M059J (cell line): Measurements from ENCODE around the gene XRCC3. TPM values are rescaled to one million over a fixed set of nuclear protein-coding genes. Genes with fewer than 3 reads are reported as not detected.

Experiments used
- DNase-seq: peaks from one replicate; pipeline ENCODE4 v3.0.0-alpha.2; 2012; ENCODE audit warnings: low read depth
- total RNA-seq: library from RNA; depleted of rRNA; stranded (reverse); fragments of >200 nt; shearing (Covaris generic); gene quantifications from 2 replicates; pipeline ENCODE4 v1.2.3, GENCODE V29; 2014

Gene XRCC3
- total RNA-seq, 1 experiment from 2014 or later = 28.2 TPM

DNA sequence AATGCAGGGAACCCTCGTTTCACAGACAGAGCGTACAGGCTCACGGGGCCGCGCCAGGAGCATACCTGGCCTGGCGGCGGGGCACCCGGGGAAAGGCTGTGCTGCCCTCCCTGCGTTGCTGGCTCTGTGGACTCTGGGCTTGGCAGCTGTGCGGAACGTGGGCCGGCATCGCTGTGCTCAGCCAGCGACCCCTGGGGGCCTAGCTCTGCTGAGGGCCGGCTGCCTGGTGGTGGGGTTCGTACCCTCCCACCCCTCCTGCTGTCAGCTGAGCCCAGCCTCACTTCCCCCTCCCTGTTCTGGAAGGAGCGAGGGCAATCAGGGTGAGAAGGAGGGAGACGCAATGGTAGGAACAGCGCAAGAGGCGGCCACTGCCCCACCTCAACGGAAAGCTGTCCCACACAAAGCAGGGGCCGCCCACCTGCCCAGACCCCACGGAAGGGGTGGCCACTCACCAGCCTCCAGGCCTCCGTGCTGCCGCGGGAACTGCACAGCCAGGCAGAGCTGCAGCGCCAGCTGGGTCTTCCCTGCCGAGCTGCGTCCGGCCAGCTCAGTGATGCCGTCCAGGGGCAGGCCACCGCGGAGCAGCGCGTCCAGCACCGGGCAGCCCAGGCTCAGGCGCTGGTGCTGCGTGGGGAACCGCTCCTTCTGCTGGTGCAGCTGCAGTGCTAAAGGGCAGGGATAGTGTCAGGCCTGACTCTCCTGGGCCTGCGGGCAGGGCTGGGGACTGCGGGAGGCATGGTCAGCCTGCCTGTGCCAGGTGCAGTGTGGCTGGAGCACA is 8.5 kb downstream of the XRCC3 start:
- no peak for DNase-seq

DNA sequence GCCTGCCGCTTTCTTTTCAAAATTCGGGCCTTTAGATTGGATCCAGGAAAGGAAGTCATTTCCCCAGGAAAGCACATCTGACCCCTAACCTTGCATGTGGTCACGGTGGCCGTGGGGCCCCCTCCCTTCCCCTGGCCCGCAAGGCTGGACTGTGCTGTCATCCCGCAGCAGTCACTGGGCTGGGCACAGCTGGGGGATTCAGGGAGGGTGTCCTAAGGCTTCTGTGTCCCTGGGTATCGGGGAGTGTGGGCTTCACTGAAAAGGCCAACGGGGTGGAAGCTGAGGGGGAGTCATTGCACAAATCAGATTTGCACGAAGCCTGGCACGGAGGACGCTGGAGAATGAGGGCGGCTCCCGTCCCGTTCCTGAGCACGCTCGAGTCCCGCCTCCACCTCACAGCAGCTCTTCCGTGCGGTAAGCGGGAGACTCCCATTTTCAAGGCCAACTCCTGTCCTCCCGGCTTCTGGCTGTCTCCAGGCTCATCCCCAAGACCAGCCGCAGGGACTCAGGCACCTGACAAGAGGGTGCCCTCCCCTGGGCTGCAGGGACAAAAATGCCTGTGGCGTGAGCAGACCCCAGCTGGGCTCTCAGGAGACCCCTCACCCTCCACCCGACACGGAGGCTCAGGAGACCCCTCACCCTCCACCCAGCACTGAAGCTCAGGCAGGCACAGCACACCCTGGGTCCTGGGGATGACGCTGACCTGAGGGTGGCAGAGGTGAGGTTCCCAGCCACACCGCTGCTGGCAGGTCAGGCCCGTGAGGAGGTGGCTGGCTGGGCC is 9.6 kb downstream of the XRCC3 start:
- no peak for DNase-seq

DNA sequence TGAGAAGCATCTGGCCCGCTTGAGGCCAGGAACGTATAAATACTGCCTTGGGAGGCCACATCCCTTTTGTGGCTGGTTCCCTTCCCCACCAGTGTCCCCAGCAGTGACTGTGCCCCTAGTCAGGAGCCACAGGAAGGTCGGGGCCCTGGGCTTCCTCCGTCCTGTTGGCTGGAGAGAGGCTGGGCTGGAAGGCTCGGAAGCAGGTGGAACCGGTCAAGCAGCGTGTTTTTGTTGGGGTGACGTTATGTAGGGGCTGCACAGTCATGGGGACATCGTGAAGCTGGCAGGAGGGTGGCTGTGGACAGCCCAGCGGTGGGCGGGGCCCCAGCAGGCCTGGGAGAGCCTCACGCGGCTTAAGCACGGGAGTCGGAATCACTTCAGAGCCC is 10.1 kb downstream of the XRCC3 start:
- DNase-seq = no peak

DNA sequence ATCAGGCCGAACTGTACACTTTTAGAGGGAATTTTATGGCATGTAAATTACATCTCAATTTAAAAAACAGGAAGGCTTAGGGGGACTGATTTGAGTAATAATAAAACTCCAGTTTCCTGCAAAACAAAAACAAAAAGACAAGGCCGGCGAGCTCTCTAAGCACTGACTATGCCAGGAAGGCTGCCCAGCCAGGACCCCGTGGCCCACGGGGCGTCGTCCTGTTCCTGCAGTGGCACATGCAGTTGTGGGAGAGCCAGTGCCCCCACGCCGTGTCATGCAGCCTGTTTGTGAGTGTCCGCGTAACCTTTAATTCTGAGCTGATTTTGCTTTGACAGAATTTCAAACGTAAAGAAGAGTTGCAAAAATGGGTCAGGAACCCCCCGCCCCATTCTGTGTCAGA is 10.5 kb downstream of the XRCC3 start:
- DNase-seq = no peak

DNA sequence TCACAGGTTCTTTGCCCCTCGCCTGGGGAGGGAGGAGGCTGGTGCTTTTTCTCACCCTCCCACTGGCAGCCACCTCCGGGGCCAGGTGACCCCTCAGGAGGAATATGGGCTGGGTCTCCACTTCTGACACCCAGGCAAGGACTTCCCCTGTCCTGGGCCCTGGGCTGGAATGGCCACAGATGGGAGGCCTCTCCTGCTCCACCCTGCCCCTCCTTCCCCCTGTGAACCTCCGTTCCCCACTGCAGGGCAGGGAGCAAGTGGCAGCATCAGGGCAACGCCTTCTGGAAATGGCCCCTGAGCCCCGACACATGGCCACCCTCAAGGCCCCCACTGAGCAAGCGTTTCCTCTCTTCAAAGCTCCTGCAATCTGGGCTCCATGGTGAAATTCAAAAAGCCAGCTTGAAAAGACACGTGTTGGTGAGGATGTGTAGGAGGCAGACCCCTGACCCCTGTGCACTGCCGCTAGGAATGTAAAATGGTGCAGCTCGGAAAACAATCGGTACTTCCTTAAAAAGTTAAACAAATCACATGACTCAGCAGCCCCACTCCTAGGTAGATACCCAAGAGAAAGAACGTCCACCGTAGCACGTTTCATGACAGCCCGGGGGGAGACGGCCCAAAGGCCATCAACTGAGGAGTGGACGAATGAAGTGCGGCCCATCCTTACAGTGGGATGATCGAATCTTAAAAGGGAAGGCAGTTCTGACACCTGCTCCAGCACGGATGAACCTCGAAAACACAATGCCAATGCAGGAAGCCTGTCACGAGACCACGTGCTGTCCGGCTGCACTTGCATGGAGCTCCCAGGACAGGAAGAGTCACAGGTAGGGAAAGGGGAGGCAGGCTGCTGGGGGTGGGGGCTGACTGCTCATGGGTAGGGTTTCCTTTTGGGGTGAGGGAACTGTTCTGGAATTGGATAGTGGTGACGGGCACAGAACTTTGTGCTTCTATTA is 11.5 kb downstream of the XRCC3 start:
- DNase-seq = no peak

DNA sequence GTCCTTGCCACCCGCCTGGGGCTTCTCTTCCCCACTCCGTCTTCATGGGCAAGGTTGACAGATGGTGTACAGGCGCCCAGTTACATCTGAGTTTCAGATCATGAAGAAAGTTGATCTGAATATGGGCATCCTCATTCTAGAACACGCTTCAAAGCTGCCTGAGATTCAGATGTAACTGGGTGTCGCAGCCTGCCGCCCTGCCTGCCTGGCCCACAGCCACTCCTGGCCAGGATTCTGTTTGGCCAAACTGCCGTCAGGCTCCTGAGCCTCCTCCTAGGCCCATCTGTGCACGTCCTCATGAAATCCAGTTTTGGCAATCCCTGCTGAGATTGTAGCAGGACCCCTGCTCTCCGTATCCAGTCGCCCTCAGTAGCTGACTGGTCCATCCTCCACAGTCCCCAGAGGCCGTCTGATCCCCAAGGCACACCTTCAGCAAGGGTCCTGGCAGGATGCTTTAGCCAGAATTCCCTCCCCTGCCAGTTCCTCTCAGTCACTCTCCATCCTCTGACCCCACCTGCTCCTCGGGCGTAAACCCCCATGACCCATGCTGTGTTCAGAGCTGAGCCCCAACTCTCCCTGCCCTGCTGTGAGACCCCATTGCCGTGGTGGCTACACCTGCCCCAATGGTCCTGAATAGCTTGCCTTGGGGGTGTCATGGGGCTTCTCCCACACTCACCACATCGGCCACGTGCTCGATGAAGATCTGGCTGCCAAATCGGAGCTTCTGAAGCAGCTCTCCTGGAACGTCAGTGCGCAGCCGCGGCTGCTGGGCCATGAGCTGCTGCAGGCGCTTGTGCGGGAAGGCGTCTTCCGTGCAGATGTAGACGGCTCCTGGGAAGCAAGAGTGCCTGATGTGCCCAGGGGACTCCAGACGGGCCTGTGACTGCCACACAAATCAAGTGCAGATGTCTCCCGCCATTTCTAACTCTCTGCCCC is 12.5 kb downstream of the XRCC3 start:
- no peak for DNase-seq

DNA sequence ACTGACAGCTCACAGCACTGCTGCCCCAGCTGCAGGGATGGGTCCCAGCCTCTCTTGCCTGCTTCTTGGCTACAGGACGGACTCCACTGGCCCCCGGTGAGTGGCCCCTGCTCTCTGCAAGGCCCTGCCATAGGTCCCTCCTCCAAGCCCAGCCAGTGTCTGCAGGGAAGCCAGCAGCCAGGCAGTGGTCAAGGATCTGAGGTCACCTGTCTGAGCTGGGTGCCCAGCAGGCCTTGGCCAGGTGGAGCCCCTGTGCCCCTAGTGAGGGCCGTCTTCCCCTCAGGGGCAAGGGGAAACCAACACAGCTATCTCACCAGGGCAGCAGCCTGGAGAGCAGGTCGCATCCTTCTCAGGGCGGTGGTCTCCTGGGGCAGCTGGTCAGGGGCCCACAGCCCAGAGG is 13.2 kb downstream of the XRCC3 start:
- no peak for DNase-seq

DNA sequence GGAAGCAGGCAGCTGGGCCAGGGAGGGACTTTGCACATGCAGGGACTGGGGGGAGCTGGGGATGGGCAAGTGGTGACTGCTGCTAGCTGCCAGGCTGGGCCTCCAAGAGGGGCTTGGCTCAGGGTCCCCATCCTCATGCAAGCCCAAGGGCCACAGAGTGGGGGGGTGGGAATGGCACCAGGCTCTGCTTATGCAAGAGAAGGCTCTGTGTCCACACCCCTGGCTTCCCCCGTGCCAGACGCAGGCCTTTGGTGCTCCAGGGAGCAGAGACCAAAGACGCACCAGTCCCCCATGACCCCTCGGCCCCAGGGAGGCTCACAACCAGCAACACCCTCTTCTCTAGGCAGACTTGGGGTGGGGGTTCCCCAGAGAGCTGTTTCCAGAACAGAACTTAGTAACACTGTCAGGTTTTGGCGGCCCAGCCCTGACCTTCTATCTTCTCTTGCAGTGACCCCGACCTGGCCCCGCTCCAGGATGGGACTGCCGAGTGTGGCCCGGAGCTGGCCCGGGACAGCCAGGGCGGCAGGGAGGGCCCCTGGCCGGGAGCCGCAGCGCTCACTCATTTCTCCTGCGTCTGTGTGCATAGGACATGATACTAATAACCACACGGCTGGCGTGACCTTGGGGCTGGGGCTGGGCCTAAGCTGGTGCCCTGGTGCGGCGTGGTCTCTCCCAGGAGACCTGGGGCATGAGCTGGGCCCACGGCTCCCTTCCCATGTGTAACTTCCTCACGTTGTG is 14.3 kb downstream of the XRCC3 start:
- no peak for DNase-seq

DNA sequence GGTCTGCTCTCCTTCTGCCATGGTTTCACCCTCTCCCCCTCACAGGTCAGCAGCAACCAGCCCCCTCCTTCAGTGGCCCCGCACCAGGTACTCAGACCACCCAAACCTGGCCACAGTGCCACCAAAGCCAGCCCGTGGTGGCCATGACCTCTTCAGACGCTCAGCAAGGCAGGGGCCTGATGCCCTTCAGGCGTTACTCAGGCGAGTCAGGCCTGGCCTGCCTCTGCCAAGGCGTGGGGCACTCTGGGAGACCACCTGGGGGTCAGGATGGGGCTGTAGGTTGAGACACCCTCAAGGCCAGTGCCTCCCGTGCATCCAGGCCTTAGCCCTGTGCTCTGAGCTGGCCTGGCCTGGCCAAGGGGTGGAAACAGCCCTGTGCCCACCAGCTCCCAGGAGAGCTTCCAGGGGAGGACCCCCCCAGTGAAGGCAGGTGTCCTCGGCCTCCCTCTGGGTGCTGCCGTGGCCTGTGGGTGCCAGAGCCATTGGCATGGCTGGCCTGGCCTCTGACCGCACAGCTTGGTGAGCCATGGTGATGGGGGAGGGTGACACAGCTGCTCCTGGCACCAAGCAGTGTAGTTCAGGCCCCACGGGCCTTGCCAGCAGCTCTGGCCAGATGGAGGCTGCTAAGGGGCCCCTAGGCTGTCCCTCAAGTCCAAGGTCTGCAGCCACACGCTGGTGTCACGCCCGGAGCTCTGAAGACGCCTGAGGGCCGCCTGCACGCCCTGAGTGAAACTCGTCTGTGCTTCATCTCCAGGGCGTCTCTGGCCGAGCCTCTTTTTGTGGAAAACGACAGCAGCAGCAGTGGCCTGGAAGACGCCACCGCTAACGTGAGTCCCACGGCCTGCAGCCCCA is 15.1 kb downstream of the XRCC3 start:
- no peak for DNase-seq

DNA sequence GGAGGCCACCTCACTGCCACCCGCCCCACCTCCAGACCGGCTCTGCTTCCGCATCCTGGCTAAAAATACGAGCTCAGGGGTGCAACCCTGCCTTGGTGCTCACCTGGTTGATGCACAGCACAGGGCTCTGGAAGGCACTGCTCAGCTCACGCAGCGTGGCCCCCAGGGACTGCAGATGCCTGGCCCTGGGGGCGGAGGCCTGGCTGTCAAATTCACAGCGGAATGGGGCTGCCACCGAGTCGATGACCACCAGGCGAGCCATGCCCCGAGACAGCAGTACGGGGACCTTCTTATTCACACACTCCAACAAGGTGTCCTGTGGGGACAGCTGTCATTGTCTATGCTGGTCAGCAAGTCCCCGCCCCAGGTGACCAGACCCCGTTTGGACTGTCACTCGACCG is 16.0 kb downstream of the XRCC3 start:
- no peak for DNase-seq

DNA sequence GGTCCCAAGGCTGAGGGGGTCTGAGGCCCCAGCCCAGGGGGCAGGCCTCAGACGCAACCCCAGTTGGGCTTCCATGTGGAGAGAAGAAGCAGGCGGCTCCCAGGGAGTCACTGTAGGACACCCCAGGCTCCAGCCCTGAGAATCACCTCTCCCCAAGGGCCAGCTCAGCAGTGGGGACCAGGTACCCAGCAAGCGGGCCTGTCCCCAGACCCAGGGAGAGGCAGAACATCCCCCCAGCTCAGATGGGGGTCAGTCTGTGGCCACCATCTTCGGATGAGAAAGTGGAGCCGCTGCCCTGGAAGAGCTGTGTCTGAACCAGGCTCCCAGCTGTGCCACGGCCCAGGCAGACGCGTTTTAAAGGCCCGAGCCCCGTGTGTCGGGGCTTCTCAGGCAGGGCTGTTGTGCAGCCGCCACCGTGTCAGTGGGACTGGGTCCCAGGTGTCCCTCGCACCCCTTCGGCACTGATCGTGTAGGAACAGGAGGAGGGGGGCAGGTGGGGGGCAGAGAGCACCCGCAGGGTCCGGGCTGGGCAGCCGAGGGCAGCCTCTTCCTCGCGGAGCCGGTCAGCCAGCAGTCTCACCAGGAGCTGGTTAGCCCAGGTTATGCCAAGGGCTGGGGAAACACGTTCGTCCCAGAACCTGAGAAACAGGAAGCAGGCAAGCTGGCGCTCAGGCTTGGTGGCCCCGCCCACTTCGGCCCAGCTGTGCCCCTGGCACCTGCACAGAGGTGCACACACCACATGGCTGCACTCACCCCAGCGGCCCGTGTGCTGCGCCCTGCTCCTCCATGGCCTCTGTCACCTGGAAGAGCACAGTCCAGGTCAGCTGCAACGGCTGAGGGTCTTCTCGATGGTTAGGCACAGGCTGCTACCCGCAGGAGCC is 16.6 kb downstream of the XRCC3 start:
- no peak for DNase-seq

DNA sequence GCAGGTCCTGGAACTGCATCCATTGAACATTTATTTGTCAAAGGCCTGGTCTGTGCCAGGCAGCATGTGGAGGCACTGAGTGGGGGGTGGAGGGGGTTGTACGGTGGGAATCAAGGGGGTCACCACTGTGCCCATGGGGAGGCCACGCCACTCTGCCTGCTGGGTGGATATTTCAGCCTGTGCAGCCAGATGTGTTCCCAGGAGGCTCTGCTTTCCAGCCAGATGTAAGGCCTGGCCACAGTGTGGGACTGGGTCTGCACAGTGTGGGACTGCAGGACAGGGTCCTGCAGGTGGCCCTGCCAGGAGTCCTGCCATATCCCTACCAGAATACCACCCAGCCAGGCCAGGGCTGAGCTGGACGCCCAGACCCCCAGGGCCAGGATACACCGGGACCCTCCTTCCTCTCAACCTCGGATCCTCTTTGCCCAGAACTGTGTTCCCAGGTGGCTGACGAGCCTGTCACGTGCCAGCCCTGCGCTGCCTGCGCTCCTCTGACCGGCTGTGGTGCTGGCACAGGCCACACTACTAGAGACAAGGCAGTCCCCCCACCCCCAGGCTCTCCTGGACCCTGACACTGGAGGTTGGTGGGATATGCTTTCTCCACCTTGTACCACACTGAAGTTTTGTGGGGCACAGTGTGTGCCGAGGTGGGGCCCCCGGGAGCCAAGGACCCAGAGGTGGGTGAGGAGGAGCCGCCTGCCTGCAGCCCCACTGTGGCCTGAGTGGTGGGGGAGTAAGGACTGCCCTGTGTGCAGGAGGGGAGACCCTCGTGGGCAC is 17.5 kb downstream of the XRCC3 start:
- DNase-seq = no peak

DNA sequence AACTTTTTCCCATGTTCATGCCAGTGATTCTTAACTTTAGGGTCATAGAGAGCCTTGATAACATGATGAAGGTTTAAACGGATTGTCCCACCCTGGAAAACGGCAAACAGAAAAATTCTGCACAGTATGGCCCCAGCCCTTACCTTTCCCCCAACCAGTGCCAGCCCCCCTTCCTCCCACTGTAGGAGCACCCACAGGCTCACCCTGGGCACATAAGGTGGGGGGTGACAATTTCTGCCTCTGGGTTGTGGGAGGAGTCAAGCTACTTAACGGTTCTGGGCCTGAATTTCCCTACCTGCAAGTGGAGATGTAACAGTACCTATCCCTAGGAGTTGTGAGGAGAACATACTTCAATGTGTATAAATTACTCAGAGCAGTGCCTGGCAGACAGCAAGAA is 18.0 kb downstream of the XRCC3 start:
- DNase-seq = no peak

DNA sequence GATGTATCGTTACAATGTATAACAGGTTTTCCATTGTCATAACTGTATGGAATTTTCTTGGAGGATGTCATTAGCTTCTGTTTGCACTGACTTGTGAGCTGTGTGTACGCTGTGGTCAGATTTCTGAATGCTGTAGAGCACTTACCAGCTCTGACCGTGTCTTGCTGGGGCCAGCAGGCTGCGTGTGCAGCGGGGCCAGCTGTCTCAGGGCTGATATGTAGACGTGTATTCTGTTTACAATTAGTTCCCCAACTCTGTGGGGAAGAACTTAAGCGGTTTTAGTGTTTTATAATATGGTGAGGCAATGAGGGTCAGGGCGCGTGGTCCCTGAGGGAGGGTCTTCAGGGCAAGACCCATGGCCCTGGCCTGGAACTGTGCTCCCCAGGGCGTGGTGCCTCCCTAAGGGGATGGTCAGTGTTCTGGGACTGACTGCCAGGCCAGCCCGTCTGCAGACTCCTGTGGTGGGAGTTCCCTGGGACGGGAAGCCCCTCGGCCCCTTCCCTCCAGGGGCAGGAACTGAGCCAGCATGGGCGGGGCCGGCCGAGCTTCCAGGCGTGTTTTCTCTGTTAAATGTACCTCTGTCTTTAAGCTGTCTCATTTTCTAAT is 18.7 kb downstream of the XRCC3 start:
- DNase-seq = no peak

DNA sequence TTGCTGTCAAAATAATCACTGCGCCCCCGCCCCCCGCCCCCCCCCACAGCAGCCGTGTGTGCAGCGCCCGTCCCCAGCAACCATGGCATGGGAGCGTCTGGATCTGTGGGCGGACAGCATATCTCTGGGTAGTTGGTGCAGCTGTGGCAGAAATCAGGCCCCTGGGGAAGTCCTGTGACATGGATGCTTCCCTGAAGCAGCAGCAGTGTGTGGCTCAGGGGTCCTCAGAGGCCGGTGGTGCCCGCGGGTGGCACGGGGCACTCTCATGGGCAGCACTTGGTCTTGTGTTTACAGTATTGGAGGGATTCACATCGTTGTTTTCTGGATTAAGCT is 19.2 kb downstream of the XRCC3 start:
- no peak for DNase-seq

DNA sequence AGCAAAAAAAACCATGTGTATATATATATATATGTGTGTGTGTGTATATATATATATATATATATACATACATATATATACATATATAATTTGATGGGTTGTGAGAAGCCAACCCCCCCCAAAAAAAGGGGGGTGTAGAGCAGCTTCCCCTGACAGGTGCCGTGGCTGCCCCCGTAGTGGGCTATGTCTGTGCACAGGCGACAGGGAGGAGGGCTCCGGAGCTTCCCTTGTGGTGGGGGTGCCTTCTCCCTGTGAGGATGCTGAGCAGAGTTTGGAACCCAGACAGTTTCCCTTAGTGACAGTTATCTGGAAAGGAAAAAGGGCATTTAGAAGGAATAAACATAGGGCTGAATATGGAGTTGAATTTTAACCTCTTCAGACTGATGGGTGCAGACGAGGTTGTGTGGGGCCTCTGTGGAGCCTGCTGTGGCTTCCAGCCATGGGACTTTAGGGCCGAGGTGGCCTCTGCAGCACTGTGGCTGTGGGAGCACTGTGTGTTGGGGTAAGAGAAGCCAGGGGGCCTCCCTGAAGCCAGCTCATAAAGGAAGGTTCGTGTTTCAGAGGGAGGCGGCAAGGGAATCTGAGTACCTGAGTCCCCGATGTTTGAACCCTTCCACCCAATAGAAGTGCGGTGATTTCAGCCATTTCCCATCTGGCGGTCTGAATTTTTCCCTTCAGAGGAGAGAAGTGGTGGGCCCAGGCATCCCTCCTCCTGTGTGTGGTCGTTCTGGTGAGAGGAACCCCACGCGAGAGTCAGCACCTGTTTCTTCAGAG is 19.8 kb downstream of the XRCC3 start:
- no peak for DNase-seq
